K562 (cell line): ENCODE results near the gene SDF4. TPM values are rescaled to one million over a fixed set of nuclear protein-coding genes. Genes with fewer than 3 reads are reported as not detected.

ENCODE experiments used
- E2F5 ChIP-seq: sonication (generic); formaldehyde crosslinking; IDR thresholded peaks from 2 replicates; pipeline ENCODE4 v1.8.0; 2022; ENCODE audit warnings: mild to moderate bottlenecking, missing genetic modification reagents
- EHMT2 ChIP-seq: fragments of 450-650 bp; IDR thresholded peaks from 2 replicates; pipeline ENCODE4 v1.6.1; 2018; ENCODE audit warnings: antibody characterized with exemption
- EZH2 ChIP-seq: IDR thresholded peaks from 2 replicates; pipeline ENCODE4 v1.6.1; 2012; ENCODE audit warnings: low read depth, mild to moderate bottlenecking, inconsistent platforms, low read length, borderline replicate concordance
- GTF2E2 ChIP-seq: fragments of 200-800 bp; sonication (Bioruptor generic); IDR thresholded peaks from 2 replicates; pipeline ENCODE4 v1.6.1; 2016; ENCODE audit warnings: missing genetic modification characterization, missing compliant biosample characterization
- HMG20A ChIP-seq: fragments of 450-650 bp; formaldehyde crosslinking; conservative IDR thresholded peaks from 2 replicates; pipeline ENCODE4 v1.4.0; 2020; ENCODE audit warnings: mild to moderate bottlenecking, mixed read lengths
- ILF3 ChIP-seq: fragments of 450-650 bp; IDR thresholded peaks from 2 replicates; pipeline ENCODE4 v1.6.1; 2018; ENCODE audit warnings: antibody characterized with exemption, mild to moderate bottlenecking, moderate library complexity, borderline replicate concordance
- KLF13 ChIP-seq: fragments of 450-650 bp; IDR thresholded peaks from 2 replicates; pipeline ENCODE4 v1.6.1; 2016; ENCODE audit warnings: missing genetic modification characterization, low read depth, mild to moderate bottlenecking, missing compliant biosample characterization, moderate library complexity, borderline replicate concordance
- MECOM ChIP-seq: fragments of 250-450 bp; sonication (Bioruptor Pico); IDR thresholded peaks from 2 replicates; pipeline ENCODE4 v1.8.0; 2022; ENCODE audit warnings: inconsistent platforms
- NFE2L1 ChIP-seq: fragments of 450-650 bp; IDR thresholded peaks from 2 replicates; pipeline ENCODE4 v1.6.1; 2016; ENCODE audit warnings: missing genetic modification characterization, low read depth, mild to moderate bottlenecking, missing compliant biosample characterization, moderate library complexity, borderline replicate concordance
- NFXL1 ChIP-seq: fragments of 450-650 bp; formaldehyde crosslinking; IDR thresholded peaks from 2 replicates; pipeline ENCODE4 v1.4.0; 2021; ENCODE audit warnings: mild to moderate bottlenecking
- NKRF ChIP-seq: fragments of 450-650 bp; IDR thresholded peaks from 2 replicates; pipeline ENCODE4 v1.6.1; 2016; ENCODE audit warnings: borderline replicate concordance
- NR2F6 ChIP-seq: fragments of 450-650 bp; formaldehyde crosslinking; IDR thresholded peaks from 2 replicates; pipeline ENCODE4 v1.4.0; 2020; ENCODE audit warnings: mild to moderate bottlenecking
- POLR3A ChIP-seq: IDR thresholded peaks from 2 replicates; pipeline ENCODE4 v1.6.1; 2011; ENCODE audit warnings: borderline replicate concordance, mild to moderate bottlenecking, moderate library complexity; ENCODE audit not compliant: insufficient read length, insufficient read depth; ENCODE audit errors: extremely low read depth
- SIRT6 ChIP-seq: IDR thresholded peaks from one replicate; pipeline ENCODE4 v1.6.1; 2012; ENCODE audit warnings: low read depth, mild to moderate bottlenecking, control low read depth, inconsistent platforms, low read length, moderate library complexity
- ZNF12 ChIP-seq: sonication (generic); formaldehyde crosslinking; IDR thresholded peaks from 2 replicates; pipeline ENCODE4 v1.4.0; 2020; ENCODE audit warnings: mild to moderate bottlenecking, missing genetic modification reagents
- ZNF121 ChIP-seq: sonication (generic); formaldehyde crosslinking; conservative IDR thresholded peaks from 2 replicates; pipeline ENCODE4 v1.8.0; 2022; ENCODE audit warnings: missing genetic modification reagents
- ZNF133 ChIP-seq: fragments of 250-450 bp; sonication (Bioruptor Pico); IDR thresholded peaks from 2 replicates; pipeline ENCODE4 v1.4.0; 2020; ENCODE audit warnings: mild to moderate bottlenecking
- ZNF146 ChIP-seq: IDR thresholded peaks from one replicate; pipeline ENCODE4 v1.6.1; 2018; ENCODE audit warnings: missing compliant biosample characterization; ENCODE audit not compliant: unreplicated experiment
- ZNF395 ChIP-seq: fragments of 200-800 bp; sonication (Bioruptor generic); IDR thresholded peaks from 2 replicates; pipeline ENCODE4 v1.6.1; 2017; ENCODE audit warnings: missing genetic modification characterization, missing compliant biosample characterization
- ZZZ3 ChIP-seq: fragments of 450-650 bp; IDR thresholded peaks from 2 replicates; pipeline ENCODE4 v1.6.1; 2016; ENCODE audit warnings: antibody characterized with exemption, mild to moderate bottlenecking, moderate library complexity
- polyA plus RNA-seq, 8 experiments: library from polyadenylated mRNA; depleted of rRNA in 4 of 8; stranded (reverse) in 5 of 8; unstranded in 3 of 8; fragments of >200 nt; fragmentation: Nextera tagmentation in 2 of 8; fragmentation: Illumina TruSeq in 1 of 8; extraction: Ambion mirVana in 2 of 8; extraction: Trizol in 1 of 8; gene quantifications; 2 replicates each; pipeline versions ENCODE4 v1.2.1 to v1.2.3, GENCODE V29; 2011 to 2014; ENCODE audit warnings: inconsistent platforms in 1 of 8, missing spikeins in 1 of 8
- total RNA-seq, 7 experiments: library from RNA; depleted of rRNA in 6 of 7; stranded (reverse); fragments of >200 nt in 6 of 7; fragmentation: Illumina TruSeq in 2 of 7; extraction: Trizol in 2 of 7; gene quantifications; 2 replicates each; pipeline versions ENCODE4 v1.2.1 to v1.2.3, GENCODE V29; 2011 to 2021; ENCODE audit warnings: low replicate concordance in 1 of 7
- TF ChIP-seq, protein P1 (sequence below): fragments of 450-650 bp; formaldehyde crosslinking; IDR thresholded peaks from 2 replicates; pipeline ENCODE4 v1.4.0; 2022; ENCODE audit warnings: missing genetic modification characterization
- TF ChIP-seq, protein P2 (sequence below), 2 experiments: fragments of 250-450 bp in 1 of 2; fragments of 450-650 bp in 1 of 2; sonication (Bioruptor Pico) in 1 of 2; IDR thresholded peaks; 2 replicates each; pipeline versions ENCODE4 v1.6.1 to v1.8.0; 2016 to 2021; ENCODE audit warnings: mild to moderate bottlenecking in 2 of 2, moderate library complexity in 2 of 2, missing compliant biosample characterization in 1 of 2, missing genetic modification characterization in 1 of 2

SDF4 gene
- total and polyA plus RNA-seq, 9 of the 15 experiments (the other 6 are each of a cell fraction or from before 2014, with no cell fraction given): 0.35 to 160 (median 65.2) TPM

DNA sequence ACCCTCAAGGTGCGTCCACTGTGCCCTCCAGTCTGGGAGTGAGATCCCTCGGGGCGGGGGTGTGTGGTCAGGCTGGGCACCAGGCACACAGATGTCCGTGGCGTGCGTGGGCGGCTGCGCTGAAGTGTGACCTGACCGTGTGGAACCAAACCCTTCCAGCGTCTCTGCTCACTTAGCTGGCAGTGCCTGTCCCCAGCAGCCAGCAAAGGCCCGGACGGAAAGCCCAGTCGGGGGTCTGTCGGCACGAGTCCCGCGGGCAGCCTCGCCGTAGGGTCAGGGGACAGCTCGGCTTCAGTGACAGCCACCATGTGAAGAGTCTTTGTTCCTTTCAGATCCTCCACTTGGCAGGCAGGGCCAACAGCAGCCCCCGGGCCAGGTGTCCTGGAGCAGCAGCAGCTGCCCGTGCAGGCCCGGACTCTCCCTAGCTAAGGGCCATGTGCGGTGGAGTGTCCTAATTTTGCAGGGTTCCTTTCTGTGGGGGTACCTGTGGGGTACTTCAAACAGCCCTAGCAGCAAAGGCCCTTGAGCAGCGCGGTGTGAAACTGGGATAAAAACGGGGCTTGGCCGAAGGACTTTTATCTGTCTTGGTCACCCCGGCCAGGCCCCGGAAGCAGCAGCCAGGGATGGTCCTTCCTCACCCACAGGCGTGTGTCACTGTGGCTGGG is 46.6 kb downstream of the SDF4 start (continued):
- TF ChIP-seq KLF13 (tag) (no peak), ZNF121 (CRISPR knock-in tag) (no peak), HMG20A (CRISPR knock-in tag) (no peak), EHMT2 (no peak), ZZZ3 (no peak), ZNF146 (CRISPR knock-in tag) (no peak), NFE2L1 (no peak), NR2F6 (CRISPR knock-in tag) (no peak), MECOM (CRISPR knock-in tag) (no peak), ILF3 (no peak), SIRT6 (no peak), NFXL1 (CRISPR knock-in tag) (no peak), EZH2 (no peak), GTF2E2 (tag) (no peak), ZNF133 (no peak), NKRF (no peak), E2F5 (CRISPR knock-in tag) (no peak), ZNF395 (CRISPR knock-in tag) (no peak), ZNF12 (CRISPR knock-in tag) (no peak; the same call in 1 of the 2 replicates), POLR3A (no peak)
- TF ChIP-seq, protein P1, sequence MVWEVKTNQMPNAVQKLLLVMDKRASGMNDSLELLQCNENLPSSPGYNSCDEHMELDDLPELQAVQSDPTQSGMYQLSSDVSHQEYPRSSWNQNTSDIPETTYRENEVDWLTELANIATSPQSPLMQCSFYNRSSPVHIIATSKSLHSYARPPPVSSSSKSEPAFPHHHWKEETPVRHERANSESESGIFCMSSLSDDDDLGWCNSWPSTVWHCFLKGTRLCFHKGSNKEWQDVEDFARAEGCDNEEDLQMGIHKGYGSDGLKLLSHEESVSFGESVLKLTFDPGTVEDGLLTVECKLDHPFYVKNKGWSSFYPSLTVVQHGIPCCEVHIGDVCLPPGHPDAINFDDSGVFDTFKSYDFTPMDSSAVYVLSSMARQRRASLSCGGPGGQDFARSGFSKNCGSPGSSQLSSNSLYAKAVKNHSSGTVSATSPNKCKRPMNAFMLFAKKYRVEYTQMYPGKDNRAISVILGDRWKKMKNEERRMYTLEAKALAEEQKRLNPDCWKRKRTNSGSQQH (CRISPR knock-in tag): no peak
- TF ChIP-seq, protein P2, sequence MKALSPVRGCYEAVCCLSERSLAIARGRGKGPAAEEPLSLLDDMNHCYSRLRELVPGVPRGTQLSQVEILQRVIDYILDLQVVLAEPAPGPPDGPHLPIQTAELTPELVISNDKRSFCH (CRISPR knock-in tag; IDR thresholded peaks at IDR 0.05): no peak
- TF ChIP-seq, protein P2 (tag; IDR thresholded peaks at IDR 0.05): peak; percentile 76
